DMS114 treated with DMSO at 0.1 percent for 48 hours (cell line): ENCODE results near the gene RFX4.
"Not testable (repeated sequence)": the region's sequence is repeated elsewhere in the genome, so short reads cannot be mapped to it uniquely, and the experiment has no call there.

Source experiments
- DNase-seq: peaks from one replicate; lab custom pipeline; 2025; ENCODE audit not compliant: unreplicated experiment; lab: John Stamatoyannopoulos, UW

Gene RFX4

DNA sequence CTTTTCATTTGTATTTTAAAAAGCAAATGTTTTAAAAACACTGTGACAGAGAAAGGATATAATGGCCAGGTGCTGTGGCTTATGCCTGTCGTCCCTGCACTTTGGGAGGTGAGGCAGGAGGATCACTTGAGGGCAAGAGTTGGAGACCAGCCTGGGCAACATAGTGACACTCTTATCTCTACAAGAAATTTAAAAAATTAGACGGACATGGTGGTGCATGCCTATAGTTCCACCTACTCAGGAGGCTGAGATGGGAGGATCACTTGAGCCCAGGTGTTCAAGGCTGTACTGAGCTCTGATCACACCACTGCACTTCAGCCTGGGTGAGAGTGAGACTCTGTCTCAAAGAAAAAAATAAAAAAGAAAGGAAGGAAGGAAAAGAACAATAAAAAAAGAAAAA is 7.8 kb downstream of the RFX4 start:
- DNase-seq, result no peak

- no peak for DNase-seq
Observed at GRCh38 chr12:106594447-106594846, 11.6 kb downstream of the RFX4 start.

DNA sequence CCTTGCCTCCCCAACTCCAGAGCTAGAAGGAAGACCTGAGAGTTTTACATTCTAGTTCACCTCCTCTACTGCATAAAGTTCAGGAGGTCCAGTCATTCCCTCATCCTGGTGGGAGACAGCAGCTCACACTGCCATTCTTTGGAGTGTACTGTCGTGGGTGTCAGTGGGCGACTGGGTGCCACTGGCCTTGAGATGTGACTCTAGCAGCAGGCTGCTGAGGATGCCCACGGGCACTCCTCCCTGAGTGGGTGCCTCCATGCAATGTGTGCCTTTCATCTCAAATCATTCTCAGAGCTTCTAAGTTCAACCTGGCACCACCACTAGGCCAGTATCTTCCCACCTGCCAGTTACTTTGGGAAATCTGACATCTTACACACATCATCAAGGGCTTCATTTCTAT is 12.5 kb downstream of the RFX4 start:
- no peak for DNase-seq

- no peak for DNase-seq
Observed at GRCh38 chr12:106598003-106598402, 15.2 kb downstream of the RFX4 start.

DNA sequence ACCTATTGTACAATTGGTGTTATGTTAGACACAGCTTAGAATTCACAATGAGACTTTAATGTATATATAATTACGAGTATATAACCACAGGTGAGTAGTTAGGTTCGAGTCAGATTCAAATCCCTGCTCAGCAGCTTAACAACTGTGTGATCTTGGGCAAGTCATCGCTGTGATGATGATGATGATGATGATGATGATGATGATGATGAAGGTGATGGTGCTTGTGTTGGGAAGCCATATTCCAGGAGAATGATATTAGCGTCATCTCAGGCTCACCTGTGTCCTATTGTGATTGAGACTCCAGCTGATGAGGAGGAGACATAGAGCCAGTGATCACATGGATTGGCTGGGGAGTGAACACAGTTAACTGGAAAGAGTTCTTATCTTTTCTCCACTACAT is 16.5 kb downstream of the RFX4 start:
- DNase-seq, result no peak

DNA sequence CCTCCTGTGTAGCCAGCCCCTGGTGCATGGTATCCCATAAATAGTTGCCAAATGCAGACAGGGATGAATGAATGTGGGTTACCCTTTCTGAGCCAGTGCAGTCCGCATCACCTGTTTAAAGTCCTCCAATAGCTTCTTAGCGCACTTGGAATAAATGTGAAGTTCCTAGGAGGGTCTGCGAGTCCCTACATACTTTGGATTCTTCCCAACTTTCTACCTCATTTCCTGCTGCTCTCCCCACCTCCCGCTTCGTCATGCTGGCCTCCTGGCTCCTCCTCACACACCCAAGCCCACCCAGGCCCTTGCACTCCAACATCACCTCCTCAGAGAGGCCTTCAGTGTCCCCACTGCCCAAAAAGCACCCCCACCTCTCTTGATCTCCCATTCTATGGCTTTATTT is 17.7 kb downstream of the RFX4 start:
- DNase-seq, result no peak

- no peak for DNase-seq
Observed at GRCh38 chr12:106601031-106601430, 18.2 kb downstream of the RFX4 start.

- no peak for DNase-seq
Observed at GRCh38 chr12:106601496-106601895, 18.7 kb downstream of the RFX4 start.

GRCh38 chr12:106602076-106602475 is 19.3 kb downstream of the RFX4 start:
- DNase-seq, result no peak

DNA sequence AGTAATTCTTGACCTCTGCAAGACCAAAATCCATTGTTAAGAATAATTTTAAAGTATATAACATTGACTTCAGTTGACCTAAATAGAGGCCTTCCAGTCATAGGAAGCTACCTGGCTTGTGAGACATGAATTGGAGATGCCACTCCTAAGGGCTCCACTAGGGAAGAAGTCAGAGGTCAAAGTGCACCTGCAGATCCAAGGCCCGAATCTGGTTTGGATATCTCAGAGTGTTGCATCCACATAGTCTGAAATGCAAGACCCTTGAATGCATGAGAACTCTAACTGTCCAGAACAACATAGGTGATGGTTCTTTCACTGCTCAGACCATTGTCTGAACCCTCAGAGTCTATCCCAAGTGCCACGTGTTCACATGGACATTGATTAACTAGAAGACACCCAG is 22.4 kb downstream of the RFX4 start:
- DNase-seq, result no peak

DNA sequence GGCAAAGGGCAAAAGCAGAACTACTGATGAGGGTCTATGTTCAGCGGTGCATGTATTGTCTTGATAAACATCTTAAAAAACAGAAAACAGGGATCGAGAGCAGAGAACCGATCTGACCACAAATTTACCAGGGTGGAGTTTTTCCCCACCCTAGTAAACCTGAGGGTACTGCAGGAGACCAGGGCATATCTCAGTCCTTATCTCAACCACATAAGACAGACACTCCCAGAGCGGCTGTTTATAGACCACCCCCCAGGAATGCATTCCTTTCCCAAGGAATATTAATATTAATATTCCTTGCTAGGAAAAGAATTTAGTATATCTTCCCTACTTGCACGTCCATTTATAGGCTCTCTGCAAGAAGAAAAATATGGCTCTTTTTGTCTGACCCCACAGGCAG is 37.8 kb downstream of the RFX4 start:
- not testable (repeated sequence) for DNase-seq

- no peak for DNase-seq
Observed at GRCh38 chr12:106625976-106626375, 43.2 kb downstream of the RFX4 start.

- no peak for DNase-seq
Observed at GRCh38 chr12:106629797-106630659, 47.2 kb downstream of the RFX4 start.

GRCh38 chr12:106631150-106631549 is 48.3 kb downstream of the RFX4 start:
- no peak for DNase-seq

GRCh38 chr12:106631797-106632196 is 49.0 kb downstream of the RFX4 start:
- no peak for DNase-seq

- DNase-seq, result no peak
Observed at GRCh38 chr12:106632797-106633450, 50.1 kb downstream of the RFX4 start.

DNA sequence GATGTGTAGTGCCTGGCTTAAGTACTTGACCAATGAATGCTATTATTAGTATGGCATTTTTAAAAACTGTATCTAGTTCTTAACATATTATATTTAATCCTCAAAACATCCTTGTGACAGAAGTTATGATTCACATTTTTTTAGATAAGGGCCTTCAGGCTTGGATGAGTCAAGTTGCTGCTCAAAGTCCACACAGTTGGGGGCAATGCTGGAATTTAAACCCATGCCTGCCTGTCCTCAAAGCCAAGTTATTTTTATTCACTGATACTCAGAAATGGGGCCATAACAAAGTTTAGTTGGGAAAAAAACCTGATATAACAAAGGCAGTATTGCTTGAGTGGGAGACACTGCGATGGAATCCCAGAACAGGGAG is 50.6 kb downstream of the RFX4 start:
- no peak for DNase-seq

DNA sequence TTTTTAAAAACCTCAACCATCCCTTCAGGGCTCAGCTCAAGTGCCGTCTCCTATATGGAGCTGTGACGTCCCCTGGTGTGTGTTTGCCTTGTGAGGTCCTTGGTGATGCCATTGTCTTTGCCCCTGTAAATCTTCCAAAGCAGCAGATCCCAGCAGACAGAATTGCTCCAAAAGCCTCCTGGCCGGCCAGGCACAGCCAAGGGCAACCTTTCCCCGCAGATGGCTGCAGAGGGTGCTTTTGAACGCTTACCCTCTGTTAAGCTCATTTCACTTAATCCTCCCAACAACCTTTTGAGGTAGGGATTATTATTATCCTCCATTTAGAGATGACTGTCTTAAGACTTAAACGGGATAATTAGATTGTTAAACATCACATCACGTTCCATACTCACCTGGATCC is 51.4 kb downstream of the RFX4 start:
- DNase-seq, result no peak

DNA sequence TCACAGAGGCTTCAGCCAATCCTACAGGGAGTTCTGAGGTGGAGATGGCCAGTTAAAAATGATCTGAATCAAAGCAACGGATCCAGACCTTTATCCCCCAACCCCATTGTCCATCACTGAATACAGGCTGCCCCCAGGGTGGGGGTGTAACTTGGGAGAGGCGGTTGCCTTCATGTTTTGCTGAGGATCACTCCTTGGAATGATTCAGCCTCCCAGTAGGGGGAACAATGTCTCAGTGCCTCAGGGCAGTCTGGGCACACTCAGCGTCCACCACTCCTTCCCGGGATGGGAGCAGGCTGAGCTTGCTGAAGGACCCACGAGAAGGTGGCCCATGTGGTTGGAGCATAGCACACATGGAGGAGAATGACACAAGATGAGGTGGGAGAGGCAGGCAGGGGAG is 60.2 kb downstream of the RFX4 start:
- no peak for DNase-seq

GRCh38 chr12:106644335-106645073 is 61.7 kb downstream of the RFX4 start:
- no peak for DNase-seq

GRCh38 chr12:106645074-106645421 is 62.2 kb downstream of the RFX4 start:
- no peak for DNase-seq
